Measurements from ENCODE around the gene S1PR5.

The S1PR5 gene

DNA sequence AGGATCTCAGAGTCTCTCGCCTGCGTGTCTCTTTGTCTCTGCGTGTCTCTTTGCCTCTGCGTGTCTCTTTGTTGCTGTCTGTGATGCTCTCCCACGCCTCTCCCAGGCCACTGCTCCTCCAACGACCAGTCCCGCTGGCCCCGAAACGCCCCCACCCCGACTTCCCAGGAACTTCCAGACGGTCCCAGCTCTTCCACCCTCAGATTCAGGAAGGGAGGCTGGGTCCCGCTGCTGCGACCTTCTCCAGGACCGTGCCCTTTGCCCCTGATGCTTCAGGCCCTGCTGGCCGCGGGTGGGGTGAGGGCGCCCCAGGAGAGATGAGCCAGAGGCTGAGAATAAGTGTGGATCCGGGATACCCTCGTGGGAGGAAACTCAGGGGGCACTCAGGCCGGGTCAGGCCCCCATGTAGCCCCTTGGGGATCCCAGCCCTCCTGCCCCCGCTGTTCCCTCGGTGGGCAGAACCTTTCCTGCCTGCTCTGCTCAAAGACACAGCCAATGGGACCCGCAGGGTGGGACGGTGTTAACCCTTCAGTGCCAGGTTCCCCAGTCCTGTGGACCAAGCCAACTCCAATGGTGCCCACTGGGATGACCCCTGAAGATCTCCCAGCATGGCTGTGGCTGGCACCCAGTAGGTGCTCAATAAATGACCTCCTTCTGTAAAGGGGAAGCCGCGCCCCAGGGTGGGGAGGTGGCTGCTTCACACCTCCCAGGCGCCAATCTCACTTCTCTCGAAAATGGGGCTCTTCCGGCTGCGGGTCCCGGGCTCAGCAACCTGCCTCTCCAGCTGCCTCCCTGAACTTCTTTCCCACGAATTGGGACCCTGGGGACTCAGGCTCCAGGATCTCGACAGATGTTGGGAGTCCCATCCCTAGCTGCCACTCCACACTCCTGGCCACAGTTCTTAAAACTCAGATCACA lies 1.5 kb upstream of the S1PR5 start:
- peaks cover 2% of the 10 kb centered on the region; the same call in 1 of the 2 replicates for H4K20me1 ChIP-seq (ENCODE audit: control insufficient read depth, insufficient read depth, low read depth, low read length)
- H3K4me2 ChIP-seq (ENCODE audit: low read length): peak overlapping the region; percentile 28; the same call in 1 of the 2 replicates
- H3K9me3 ChIP-seq (ENCODE audit: control insufficient read depth, insufficient read depth, low read length): no peaks in the 10 kb centered on the region
- no peaks in the 10 kb centered on the region for H3F3A ChIP-seq (ENCODE audit: control insufficient read depth, insufficient read depth)
- no peak for TF ChIP-seq EZH2phosphoT487 (IDR thresholded peaks at IDR 0.05; ENCODE audit: borderline replicate concordance, low read length)
- TF ChIP-seq, protein P1, sequence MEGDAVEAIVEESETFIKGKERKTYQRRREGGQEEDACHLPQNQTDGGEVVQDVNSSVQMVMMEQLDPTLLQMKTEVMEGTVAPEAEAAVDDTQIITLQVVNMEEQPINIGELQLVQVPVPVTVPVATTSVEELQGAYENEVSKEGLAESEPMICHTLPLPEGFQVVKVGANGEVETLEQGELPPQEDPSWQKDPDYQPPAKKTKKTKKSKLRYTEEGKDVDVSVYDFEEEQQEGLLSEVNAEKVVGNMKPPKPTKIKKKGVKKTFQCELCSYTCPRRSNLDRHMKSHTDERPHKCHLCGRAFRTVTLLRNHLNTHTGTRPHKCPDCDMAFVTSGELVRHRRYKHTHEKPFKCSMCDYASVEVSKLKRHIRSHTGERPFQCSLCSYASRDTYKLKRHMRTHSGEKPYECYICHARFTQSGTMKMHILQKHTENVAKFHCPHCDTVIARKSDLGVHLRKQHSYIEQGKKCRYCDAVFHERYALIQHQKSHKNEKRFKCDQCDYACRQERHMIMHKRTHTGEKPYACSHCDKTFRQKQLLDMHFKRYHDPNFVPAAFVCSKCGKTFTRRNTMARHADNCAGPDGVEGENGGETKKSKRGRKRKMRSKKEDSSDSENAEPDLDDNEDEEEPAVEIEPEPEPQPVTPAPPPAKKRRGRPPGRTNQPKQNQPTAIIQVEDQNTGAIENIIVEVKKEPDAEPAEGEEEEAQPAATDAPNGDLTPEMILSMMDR (IDR thresholded peaks at IDR 0.05; ENCODE audit: low read depth, low read length, poor library complexity, severe bottlenecking): no peak
- H3K4me1 ChIP-seq (ENCODE audit: control insufficient read depth, low read length): peaks cover 17% of the 10 kb centered on the region
- H3K27ac ChIP-seq (ENCODE audit: low read depth, low read length): no peak overlapping the region
- H3K79me2 ChIP-seq (ENCODE audit: control insufficient read depth, low read length): no peaks in the 10 kb centered on the region
- H3K9me2 ChIP-seq (replicated peaks; ENCODE audit: control insufficient read depth, low read length): no peaks in the 10 kb centered on the region
- H3K36me3 ChIP-seq (ENCODE audit: control insufficient read depth, low read length): no peaks in the 10 kb centered on the region
- H3K4me3 ChIP-seq (ENCODE audit: low read length): peak overlapping the region; percentile 5; the same call in 1 of the 2 replicates
- peaks cover 43% of the 10 kb centered on the region for H3K27me3 ChIP-seq (ENCODE audit: control insufficient read depth, low read length)

- Histone ChIP-seq H3K4me3 (ENCODE audit: low read length) (0 out of 2 replicates have a peak overlapping the region, but pooled peaks have one; percentile 5), H3K9me3 (ENCODE audit: control insufficient read depth, insufficient read depth, low read length) (no peaks in the 10 kb centered on the region), H3K36me3 (ENCODE audit: control insufficient read depth, low read length) (no peaks in the 10 kb centered on the region), H3K4me2 (ENCODE audit: low read length) (peak overlapping the region; percentile 28), H3K27me3 (ENCODE audit: control insufficient read depth, low read length) (peaks cover 44% of the 10 kb centered on the region), H3F3A (ENCODE audit: control insufficient read depth, insufficient read depth) (no peaks in the 10 kb centered on the region), H3K27ac (ENCODE audit: low read depth, low read length) (no peak overlapping the region), H3K79me2 (ENCODE audit: control insufficient read depth, low read length) (no peaks in the 10 kb centered on the region), H4K20me1 (ENCODE audit: control insufficient read depth, insufficient read depth, low read depth, low read length) (peaks cover 2% of the 10 kb centered on the region; the same call in 1 of the 2 replicates), H3K9me2 (replicated peaks; ENCODE audit: control insufficient read depth, low read length) (no peaks in the 10 kb centered on the region), H3K4me1 (ENCODE audit: control insufficient read depth, low read length) (peaks cover 17% of the 10 kb centered on the region)
- TF ChIP-seq, protein P1 (IDR thresholded peaks at IDR 0.05; ENCODE audit: low read depth, low read length, poor library complexity, severe bottlenecking): no peak
- TF ChIP-seq EZH2phosphoT487 (IDR thresholded peaks at IDR 0.05; ENCODE audit: borderline replicate concordance, low read length): no peak
Observed at GRCh38 chr19:10517760-10518443, 655 bp upstream of the S1PR5 start.

DNA sequence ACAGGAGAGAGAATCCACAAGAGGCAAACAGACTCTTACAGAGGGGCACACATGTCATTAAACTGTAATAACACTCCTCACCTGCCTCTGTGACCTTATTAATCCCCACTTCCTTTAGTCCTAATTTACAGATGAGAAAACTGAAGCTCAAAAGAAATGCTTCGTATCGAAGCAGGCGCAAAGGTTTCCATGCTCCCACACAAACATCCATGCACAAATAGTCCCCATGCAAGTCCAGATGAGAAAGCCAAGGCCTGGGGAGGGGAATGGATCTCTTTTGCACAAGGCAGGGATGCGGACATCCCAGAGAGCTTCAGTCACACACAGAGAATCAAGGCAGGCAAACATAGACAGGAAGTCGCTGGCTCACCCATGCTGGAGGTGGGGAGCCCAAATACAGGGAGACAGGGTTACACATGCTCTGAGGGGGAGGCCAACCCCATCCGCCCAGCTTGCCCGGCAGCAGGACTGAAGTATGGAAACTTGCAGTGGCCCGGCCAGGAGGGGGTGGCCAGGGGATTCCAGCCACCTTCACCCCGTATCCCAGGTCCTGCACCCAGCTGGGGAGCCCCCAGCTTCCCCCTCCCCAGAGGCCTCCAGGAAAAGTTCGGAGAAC lies 468 bp downstream of the S1PR5 start:
- H4K20me1 ChIP-seq (ENCODE audit: control insufficient read depth, insufficient read depth, low read depth, low read length): peaks cover 2% of the 10 kb centered on the region; the same call in 1 of the 2 replicates
- H3K4me2 ChIP-seq (ENCODE audit: low read length): no peak overlapping the region
- peaks cover 50% of the 10 kb centered on the region for H3K27me3 ChIP-seq (ENCODE audit: control insufficient read depth, low read length)
- no peak overlapping the region for H3K4me3 ChIP-seq (ENCODE audit: low read length)
- H3K9me2 ChIP-seq (replicated peaks; ENCODE audit: control insufficient read depth, low read length): no peaks in the 10 kb centered on the region
- H3K79me2 ChIP-seq (ENCODE audit: control insufficient read depth, low read length): no peaks in the 10 kb centered on the region
- TF ChIP-seq EZH2phosphoT487 (IDR thresholded peaks at IDR 0.05; ENCODE audit: borderline replicate concordance, low read length): no peak
- TF ChIP-seq, protein P1 (IDR thresholded peaks at IDR 0.05; ENCODE audit: low read depth, low read length, poor library complexity, severe bottlenecking): no peak
- H3F3A ChIP-seq (ENCODE audit: control insufficient read depth, insufficient read depth): no peaks in the 10 kb centered on the region
- H3K4me1 ChIP-seq (ENCODE audit: control insufficient read depth, low read length): peaks cover 17% of the 10 kb centered on the region
- H3K27ac ChIP-seq (ENCODE audit: low read depth, low read length): no peak overlapping the region
- no peaks in the 10 kb centered on the region for H3K9me3 ChIP-seq (ENCODE audit: control insufficient read depth, insufficient read depth, low read length)
- no peaks in the 10 kb centered on the region for H3K36me3 ChIP-seq (ENCODE audit: control insufficient read depth, low read length)

All from DOHH2 (cell line).